GM12874 (cell line): ENCODE measurements around the gene GK2.

Experiments
- CTCF ChIP-seq: IDR thresholded peaks from 2 replicates; pipeline ENCODE4 v1.5.1; 2011; ENCODE audit warnings: low read depth, mild to moderate bottlenecking, control low read depth, low read length, moderate library complexity; ENCODE audit not compliant: insufficient read depth

The GK2 gene

GRCh38 chr4:79408063-79408462 is at the start of gene GK2:
TSS of gene GK2 (minus strand) at chr4:79408228. CDS start at chr4:79408200, 28 bp downstream.
- TF ChIP-seq CTCF, result no peak

GRCh38 chr4:79455216-79455615 is 47.2 kb upstream of the GK2 start:
- no peak for TF ChIP-seq CTCF

- TF ChIP-seq CTCF, result no peak
Observed at GRCh38 chr4:79454656-79455055, 46.6 kb upstream of the GK2 start.

GRCh38 chr4:79450053-79450452 is 42.0 kb upstream of the GK2 start:
- no peak for TF ChIP-seq CTCF

- TF ChIP-seq CTCF, result no peak
Observed at GRCh38 chr4:79446145-79446544, 38.1 kb upstream of the GK2 start.

- no peak for TF ChIP-seq CTCF
Observed at GRCh38 chr4:79445371-79445781, 37.3 kb upstream of the GK2 start.

GRCh38 chr4:79442422-79442821 is 34.4 kb upstream of the GK2 start:
- TF ChIP-seq CTCF, result no peak

GRCh38 chr4:79439489-79439888 is 31.5 kb upstream of the GK2 start:
- no peak for TF ChIP-seq CTCF
